GM23338 (cell line): Measurements from ENCODE around the gene LIME1. TPM values are rescaled to one million over a fixed set of nuclear protein-coding genes. Genes with fewer than 3 reads are reported as not detected.

Experiments
- ATAC-seq: fragments of 200-7000 bp; cut with Tn5 transposase; 3 replicates; pipeline ENCODE4 v1.9.1; 2020
- DNase-seq: peaks from one replicate; pipeline ENCODE4 v3.0.0-alpha.2; 2015; ENCODE audit warnings: low spot score
- H2AFZ ChIP-seq: fragments of 200-600 bp; sonication (generic); 2 replicates; pipeline ENCODE4 v1.8.0; 2016; ENCODE audit warnings: antibody characterized with exemption, mild to moderate bottlenecking, moderate library complexity
- H3F3A ChIP-seq: fragments of 200-600 bp; sonication (generic); replicated peaks from 2 replicates; pipeline ENCODE4 v1.8.0; 2017; ENCODE audit warnings: antibody characterized with exemption, mixed run types, low read depth
- H3K27ac ChIP-seq: fragments of 200-600 bp; sonication (generic); 2 replicates; pipeline ENCODE4 v1.6.1; 2016; ENCODE audit warnings: low read depth
- H3K27me3 ChIP-seq: fragments of 200-600 bp; sonication (generic); 2 replicates; pipeline ENCODE4 v1.8.0; 2016; ENCODE audit warnings: mild to moderate bottlenecking, mixed run types, moderate library complexity; ENCODE audit not compliant: insufficient read depth
- H3K36me3 ChIP-seq: fragments of 200-600 bp; sonication (generic); 2 replicates; pipeline ENCODE4 v1.8.0; 2016; ENCODE audit warnings: mild to moderate bottlenecking; ENCODE audit not compliant: insufficient read depth
- H3K4me1 ChIP-seq: fragments of 200-600 bp; sonication (generic); 2 replicates; pipeline ENCODE4 v1.8.0; 2016; ENCODE audit warnings: mild to moderate bottlenecking, moderate library complexity; ENCODE audit not compliant: insufficient read depth
- H3K4me2 ChIP-seq: fragments of 200-600 bp; sonication (generic); 2 replicates; pipeline ENCODE4 v1.7.1; 2017; ENCODE audit warnings: mixed run types
- H3K4me3 ChIP-seq: fragments of 200-600 bp; sonication (generic); 2 replicates; pipeline ENCODE4 v1.6.1; 2016; ENCODE audit warnings: mixed run types
- H3K79me2 ChIP-seq: fragments of 200-600 bp; sonication (generic); replicated peaks from 2 replicates; pipeline ENCODE4 v1.8.0; 2017; ENCODE audit warnings: mild to moderate bottlenecking; ENCODE audit not compliant: insufficient read depth
- H3K9me2 ChIP-seq: fragments of 200-600 bp; sonication (generic); 2 replicates; pipeline ENCODE4 v1.8.0; 2017; ENCODE audit not compliant: insufficient read depth
- H4K20me1 ChIP-seq: fragments of 200-600 bp; sonication (generic); replicated peaks from 2 replicates; pipeline ENCODE4 v1.8.0; 2017; ENCODE audit warnings: mild to moderate bottlenecking; ENCODE audit not compliant: insufficient read depth
- H3K27ac Mint-ChIP-seq: 2 replicates; pipeline ENCODE4 v1.8.0; 2020; ENCODE audit warnings: inconsistent platforms, mild to moderate bottlenecking, moderate library complexity, mixed read lengths
- H3K27me3 Mint-ChIP-seq: 3 replicates; pipeline ENCODE4 v1.8.0; 2022; ENCODE audit warnings: low read depth, mild to moderate bottlenecking, moderate library complexity, mixed read lengths, inconsistent platforms; ENCODE audit not compliant: insufficient read depth, poor library complexity
- H3K36me3 Mint-ChIP-seq: 3 replicates; pipeline ENCODE4 v1.8.0; 2021; ENCODE audit warnings: low read depth, mild to moderate bottlenecking, inconsistent platforms, moderate library complexity, mixed read lengths
- H3K4me1 Mint-ChIP-seq: 3 replicates; pipeline ENCODE4 v1.8.0; 2020; ENCODE audit warnings: mild to moderate bottlenecking, inconsistent platforms, mixed read lengths
- H3K4me3 Mint-ChIP-seq: 3 replicates; pipeline ENCODE4 v1.8.0; 2021; ENCODE audit warnings: moderate library complexity, mild to moderate bottlenecking, inconsistent platforms, mixed read lengths
- H3K9me3 Mint-ChIP-seq: 3 replicates; pipeline ENCODE4 v1.8.0; 2020; ENCODE audit warnings: moderate library complexity, mild to moderate bottlenecking, inconsistent platforms, mixed read lengths
- CREB1 ChIP-seq: fragments of 250-450 bp; sonication (Bioruptor Pico); IDR thresholded peaks from 2 replicates; pipeline ENCODE4 v1.5.0; 2020; ENCODE audit warnings: low read depth, mild to moderate bottlenecking, moderate library complexity
- EZH2 ChIP-seq: fragments of 200-600 bp; sonication (generic); IDR thresholded peaks from one replicate; pipeline ENCODE4 v1.8.0; 2017; ENCODE audit warnings: antibody characterized with exemption, mild to moderate bottlenecking, low read depth; ENCODE audit not compliant: unreplicated experiment
- EZH2phosphoT487 ChIP-seq: fragments of 200-600 bp; sonication (generic); IDR thresholded peaks from one replicate; pipeline ENCODE4 v1.8.1; 2018; ENCODE audit warnings: antibody characterized with exemption; ENCODE audit not compliant: unreplicated experiment
- JUNB ChIP-seq: IDR thresholded peaks from one replicate; pipeline ENCODE4 v1.6.1; 2016; ENCODE audit warnings: antibody characterized with exemption; ENCODE audit not compliant: unreplicated experiment
- NANOG ChIP-seq: IDR thresholded peaks from 2 replicates; pipeline ENCODE4 v1.6.1; 2016; ENCODE audit warnings: antibody characterized with exemption, borderline replicate concordance
- POLR2AphosphoS5 ChIP-seq: IDR thresholded peaks from 2 replicates; pipeline ENCODE4 v1.6.1; 2016; ENCODE audit warnings: antibody characterized with exemption, low read depth
- ZNF114 ChIP-seq: fragments of 250-450 bp; sonication (Bioruptor Pico); IDR thresholded peaks from 2 replicates; pipeline ENCODE4 v1.5.0; 2020; ENCODE audit warnings: mild to moderate bottlenecking, moderate library complexity
- polyA plus RNA-seq: library from polyadenylated mRNA; unstranded; fragments of >200 nt; fragmentation: Nextera tagmentation; extraction: Ambion mirVana; gene quantifications from 2 replicates; pipeline ENCODE4 v1.2.1, GENCODE V29; 2016
- total RNA-seq: library from RNA; depleted of rRNA; stranded (reverse); fragments of >200 nt; shearing (Covaris generic); gene quantifications from 2 replicates; pipeline ENCODE4 v1.2.3, GENCODE V29; 2014
- TF ChIP-seq, protein P1 (sequence below), 2 experiments: fragments of 200-600 bp in 1 of 2; sonication (generic) in 1 of 2; conservative IDR thresholded peaks; 2 replicates each; pipeline versions ENCODE4 v1.5.1 to v1.6.1; 2016 to 2017; ENCODE audit warnings: antibody characterized with exemption in 2 of 2, low read depth in 2 of 2, mild to moderate bottlenecking in 2 of 2, moderate library complexity in 1 of 2
- TF ChIP-seq, protein P2 (sequence below): IDR thresholded peaks from 2 replicates; pipeline ENCODE4 v1.6.1; 2016; ENCODE audit warnings: antibody characterized with exemption
- TF ChIP-seq, protein P3 (sequence below): fragments of 250-450 bp; sonication (Bioruptor Pico); IDR thresholded peaks from 2 replicates; pipeline ENCODE4 v1.5.0; 2020; ENCODE audit warnings: mild to moderate bottlenecking, moderate library complexity

LIME1 gene
- total and polyA plus RNA-seq, 2 experiments from 2014 or later: 4.7 to 12.2 TPM

DNA sequence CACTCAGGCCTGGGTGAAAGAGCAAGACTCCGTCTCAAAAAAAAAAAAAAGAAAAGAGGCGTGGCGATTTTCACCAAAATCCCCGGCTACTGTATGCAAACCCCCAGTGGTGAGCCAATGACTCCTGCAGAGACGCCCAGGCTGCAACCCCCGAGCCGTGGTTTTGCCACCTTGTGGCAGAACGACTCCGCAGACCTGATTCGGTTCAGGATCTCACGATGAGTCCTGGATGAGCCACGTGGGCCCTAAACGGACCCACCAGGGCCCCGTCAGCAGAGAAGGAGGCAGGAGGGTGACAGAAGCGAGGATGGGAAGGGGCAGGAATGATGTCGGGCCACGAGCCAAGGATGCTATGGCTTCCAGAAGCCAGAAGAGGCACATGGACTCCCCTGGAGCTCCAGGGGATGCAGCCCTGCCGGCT is 45.6 kb downstream of the LIME1 start:
- no peak overlapping the region for H3K27ac Mint-ChIP-seq
- H3K27me3 Mint-ChIP-seq: peaks cover 7% of the 10 kb centered on the region
- no peaks in the 10 kb centered on the region; the same call in 1 of the 3 replicates for H3K4me1 Mint-ChIP-seq
- TF ChIP-seq, protein P1, sequence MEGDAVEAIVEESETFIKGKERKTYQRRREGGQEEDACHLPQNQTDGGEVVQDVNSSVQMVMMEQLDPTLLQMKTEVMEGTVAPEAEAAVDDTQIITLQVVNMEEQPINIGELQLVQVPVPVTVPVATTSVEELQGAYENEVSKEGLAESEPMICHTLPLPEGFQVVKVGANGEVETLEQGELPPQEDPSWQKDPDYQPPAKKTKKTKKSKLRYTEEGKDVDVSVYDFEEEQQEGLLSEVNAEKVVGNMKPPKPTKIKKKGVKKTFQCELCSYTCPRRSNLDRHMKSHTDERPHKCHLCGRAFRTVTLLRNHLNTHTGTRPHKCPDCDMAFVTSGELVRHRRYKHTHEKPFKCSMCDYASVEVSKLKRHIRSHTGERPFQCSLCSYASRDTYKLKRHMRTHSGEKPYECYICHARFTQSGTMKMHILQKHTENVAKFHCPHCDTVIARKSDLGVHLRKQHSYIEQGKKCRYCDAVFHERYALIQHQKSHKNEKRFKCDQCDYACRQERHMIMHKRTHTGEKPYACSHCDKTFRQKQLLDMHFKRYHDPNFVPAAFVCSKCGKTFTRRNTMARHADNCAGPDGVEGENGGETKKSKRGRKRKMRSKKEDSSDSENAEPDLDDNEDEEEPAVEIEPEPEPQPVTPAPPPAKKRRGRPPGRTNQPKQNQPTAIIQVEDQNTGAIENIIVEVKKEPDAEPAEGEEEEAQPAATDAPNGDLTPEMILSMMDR (conservative IDR thresholded peaks at IDR 0.05; ENCODE audit: low read depth in 2 of 2): peak in 1 of 2 experiments; percentile 24; a peak in 1 of 4 replicates
- no peak for TF ChIP-seq POLR2AphosphoS5
- Histone ChIP-seq H3K9me2 (no peaks in the 10 kb centered on the region), H3K4me1 (no peaks in the 10 kb centered on the region), H2AFZ (no peak overlapping the region), H3K4me3 (no peak overlapping the region), H4K20me1 (peaks cover 11% of the 10 kb centered on the region), H3K4me2 (no peak overlapping the region), H3K36me3 (no peaks in the 10 kb centered on the region), H3F3A (peaks cover 23% of the 10 kb centered on the region), H3K79me2 (peaks cover 15% of the 10 kb centered on the region), H3K27me3 (no peaks in the 10 kb centered on the region), H3K27ac (no peak overlapping the region)
- no peak overlapping the region for H3K4me3 Mint-ChIP-seq
- DNase-seq (peak; percentile 48), ATAC-seq (peak; percentile 39)
- no peaks in the 10 kb centered on the region; the same call in 2 of the 3 replicates for H3K36me3 Mint-ChIP-seq
- H3K9me3 Mint-ChIP-seq: no peaks in the 10 kb centered on the region; the same call in 2 of the 3 replicates

DNA sequence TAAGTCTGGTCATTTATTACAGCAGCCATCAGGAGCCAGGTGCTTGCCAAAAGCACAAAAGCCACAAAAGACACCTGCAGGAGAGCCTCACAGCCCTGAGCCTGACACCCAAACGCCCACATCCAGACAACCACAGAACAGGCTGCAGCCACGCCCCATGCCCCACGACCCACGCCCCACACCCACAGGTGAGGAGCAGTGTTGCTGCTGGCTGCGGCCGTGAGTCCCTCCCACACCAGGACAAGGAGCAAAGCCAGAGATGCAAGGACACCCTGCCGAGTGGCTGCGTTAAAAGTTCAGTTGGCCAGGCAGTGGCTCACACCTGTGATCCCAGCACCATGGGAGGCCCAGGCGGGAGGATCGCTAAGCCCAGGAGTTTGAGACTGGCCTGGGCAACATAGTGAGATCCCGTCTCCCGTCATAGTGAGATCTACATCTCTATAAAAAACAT is 46.1 kb downstream of the LIME1 start:
- Mint-ChIP-seq H3K4me3 (no peak overlapping the region), H3K4me1 (no peaks in the 10 kb centered on the region; the same call in 1 of the 3 replicates), H3K36me3 (no peaks in the 10 kb centered on the region; the same call in 2 of the 3 replicates), H3K27me3 (peaks cover 5% of the 10 kb centered on the region), H3K27ac (no peak overlapping the region), H3K9me3 (no peaks in the 10 kb centered on the region; the same call in 2 of the 3 replicates)
- ATAC-seq (no peak), DNase-seq (no peak)
- H3K27ac ChIP-seq: no peak overlapping the region
- no peaks in the 10 kb centered on the region for H3K9me2 ChIP-seq
- H3K27me3 ChIP-seq: no peaks in the 10 kb centered on the region
- H2AFZ ChIP-seq: no peak overlapping the region
- H3F3A ChIP-seq: peaks cover 18% of the 10 kb centered on the region
- no peaks in the 10 kb centered on the region for H3K36me3 ChIP-seq
- peaks cover 10% of the 10 kb centered on the region for H3K79me2 ChIP-seq
- no peaks in the 10 kb centered on the region for H3K4me1 ChIP-seq
- H4K20me1 ChIP-seq: peaks cover 11% of the 10 kb centered on the region
- H3K4me3 ChIP-seq: no peak overlapping the region
- no peak overlapping the region for H3K4me2 ChIP-seq
- TF ChIP-seq CREB1 (CRISPR knock-in tag): no peak
- no peak for TF ChIP-seq ZNF114 (CRISPR knock-in tag)
- no peak for TF ChIP-seq EZH2phosphoT487
- TF ChIP-seq, protein P1 (conservative IDR thresholded peaks at IDR 0.05; ENCODE audit: low read depth in 2 of 2): no peak
- TF ChIP-seq, protein P2, sequence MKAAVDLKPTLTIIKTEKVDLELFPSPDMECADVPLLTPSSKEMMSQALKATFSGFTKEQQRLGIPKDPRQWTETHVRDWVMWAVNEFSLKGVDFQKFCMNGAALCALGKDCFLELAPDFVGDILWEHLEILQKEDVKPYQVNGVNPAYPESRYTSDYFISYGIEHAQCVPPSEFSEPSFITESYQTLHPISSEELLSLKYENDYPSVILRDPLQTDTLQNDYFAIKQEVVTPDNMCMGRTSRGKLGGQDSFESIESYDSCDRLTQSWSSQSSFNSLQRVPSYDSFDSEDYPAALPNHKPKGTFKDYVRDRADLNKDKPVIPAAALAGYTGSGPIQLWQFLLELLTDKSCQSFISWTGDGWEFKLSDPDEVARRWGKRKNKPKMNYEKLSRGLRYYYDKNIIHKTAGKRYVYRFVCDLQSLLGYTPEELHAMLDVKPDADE: no peak
- no peak for TF ChIP-seq NANOG
- TF ChIP-seq EZH2: no peak
- TF ChIP-seq, protein P3, sequence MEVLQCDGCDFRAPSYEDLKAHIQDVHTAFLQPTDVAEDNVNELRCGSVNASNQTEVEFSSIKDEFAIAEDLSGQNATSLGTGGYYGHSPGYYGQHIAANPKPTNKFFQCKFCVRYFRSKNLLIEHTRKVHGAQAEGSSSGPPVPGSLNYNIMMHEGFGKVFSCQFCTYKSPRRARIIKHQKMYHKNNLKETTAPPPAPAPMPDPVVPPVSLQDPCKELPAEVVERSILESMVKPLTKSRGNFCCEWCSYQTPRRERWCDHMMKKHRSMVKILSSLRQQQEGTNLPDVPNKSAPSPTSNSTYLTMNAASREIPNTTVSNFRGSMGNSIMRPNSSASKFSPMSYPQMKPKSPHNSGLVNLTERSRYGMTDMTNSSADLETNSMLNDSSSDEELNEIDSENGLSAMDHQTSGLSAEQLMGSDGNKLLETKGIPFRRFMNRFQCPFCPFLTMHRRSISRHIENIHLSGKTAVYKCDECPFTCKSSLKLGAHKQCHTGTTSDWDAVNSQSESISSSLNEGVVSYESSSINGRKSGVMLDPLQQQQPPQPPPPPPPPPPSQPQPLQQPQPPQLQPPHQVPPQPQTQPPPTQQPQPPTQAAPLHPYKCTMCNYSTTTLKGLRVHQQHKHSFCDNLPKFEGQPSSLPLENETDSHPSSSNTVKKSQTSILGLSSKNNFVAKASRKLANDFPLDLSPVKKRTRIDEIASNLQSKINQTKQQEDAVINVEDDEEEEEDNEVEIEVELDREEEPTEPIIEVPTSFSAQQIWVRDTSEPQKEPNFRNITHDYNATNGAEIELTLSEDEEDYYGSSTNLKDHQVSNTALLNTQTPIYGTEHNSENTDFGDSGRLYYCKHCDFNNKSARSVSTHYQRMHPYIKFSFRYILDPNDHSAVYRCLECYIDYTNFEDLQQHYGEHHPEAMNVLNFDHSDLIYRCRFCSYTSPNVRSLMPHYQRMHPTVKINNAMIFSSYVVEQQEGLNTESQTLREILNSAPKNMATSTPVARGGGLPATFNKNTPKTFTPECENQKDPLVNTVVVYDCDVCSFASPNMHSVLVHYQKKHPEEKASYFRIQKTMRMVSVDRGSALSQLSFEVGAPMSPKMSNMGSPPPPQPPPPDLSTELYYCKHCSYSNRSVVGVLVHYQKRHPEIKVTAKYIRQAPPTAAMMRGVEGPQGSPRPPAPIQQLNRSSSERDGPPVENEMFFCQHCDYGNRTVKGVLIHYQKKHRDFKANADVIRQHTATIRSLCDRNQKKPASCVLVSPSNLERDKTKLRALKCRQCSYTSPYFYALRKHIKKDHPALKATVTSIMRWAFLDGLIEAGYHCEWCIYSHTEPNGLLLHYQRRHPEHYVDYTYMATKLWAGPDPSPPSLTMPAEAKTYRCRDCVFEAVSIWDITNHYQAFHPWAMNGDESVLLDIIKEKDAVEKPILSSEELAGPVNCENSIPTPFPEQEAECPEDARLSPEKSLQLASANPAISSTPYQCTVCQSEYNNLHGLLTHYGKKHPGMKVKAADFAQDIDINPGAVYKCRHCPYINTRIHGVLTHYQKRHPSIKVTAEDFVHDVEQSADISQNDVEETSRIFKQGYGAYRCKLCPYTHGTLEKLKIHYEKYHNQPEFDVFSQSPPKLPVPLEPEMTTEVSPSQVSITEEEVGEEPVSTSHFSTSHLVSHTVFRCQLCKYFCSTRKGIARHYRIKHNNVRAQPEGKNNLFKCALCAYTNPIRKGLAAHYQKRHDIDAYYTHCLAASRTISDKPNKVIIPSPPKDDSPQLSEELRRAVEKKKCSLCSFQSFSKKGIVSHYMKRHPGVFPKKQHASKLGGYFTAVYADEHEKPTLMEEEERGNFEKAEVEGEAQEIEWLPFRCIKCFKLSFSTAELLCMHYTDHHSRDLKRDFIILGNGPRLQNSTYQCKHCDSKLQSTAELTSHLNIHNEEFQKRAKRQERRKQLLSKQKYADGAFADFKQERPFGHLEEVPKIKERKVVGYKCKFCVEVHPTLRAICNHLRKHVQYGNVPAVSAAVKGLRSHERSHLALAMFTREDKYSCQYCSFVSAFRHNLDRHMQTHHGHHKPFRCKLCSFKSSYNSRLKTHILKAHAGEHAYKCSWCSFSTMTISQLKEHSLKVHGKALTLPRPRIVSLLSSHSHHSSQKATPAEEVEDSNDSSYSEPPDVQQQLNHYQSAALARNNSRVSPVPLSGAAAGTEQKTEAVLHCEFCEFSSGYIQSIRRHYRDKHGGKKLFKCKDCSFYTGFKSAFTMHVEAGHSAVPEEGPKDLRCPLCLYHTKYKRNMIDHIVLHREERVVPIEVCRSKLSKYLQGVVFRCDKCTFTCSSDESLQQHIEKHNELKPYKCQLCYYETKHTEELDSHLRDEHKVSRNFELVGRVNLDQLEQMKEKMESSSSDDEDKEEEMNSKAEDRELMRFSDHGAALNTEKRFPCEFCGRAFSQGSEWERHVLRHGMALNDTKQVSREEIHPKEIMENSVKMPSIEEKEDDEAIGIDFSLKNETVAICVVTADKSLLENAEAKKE (CRISPR knock-in tag): no peak
- TF ChIP-seq JUNB: no peak
- no peak for TF ChIP-seq POLR2AphosphoS5
